Uterus (tissue), 4 donors: ENCODE data around the gene ABLIM2. TPM values are rescaled to one million over a fixed set of nuclear protein-coding genes. Genes with fewer than 3 reads are reported as not detected.

Experiments used
- DNase-seq, 2 donors: peaks; one replicate each; pipeline ENCODE4 v3.0.0-alpha.2; 2019 to 2020
- H3K27ac ChIP-seq, 2 donors: fragments of 200-600 bp; sonication (generic); 1 replicate in 1 of 2; 2 replicates in 1 of 2; pipeline ENCODE4 v1.5.1; 2016 to 2018
- H3K27me3 ChIP-seq, 2 donors: fragments of 200-600 bp; sonication (generic); one replicate each; pipeline ENCODE4 v1.5.1; 2018 to 2019; ENCODE audit warnings: control low read depth in 1 of 2
- H3K36me3 ChIP-seq, 2 donors: fragments of 200-600 bp; sonication (generic); one replicate each; pipeline ENCODE4 v1.5.1; 2019; ENCODE audit warnings: control low read depth in 1 of 2
- H3K4me1 ChIP-seq, 2 donors: fragments of 200-600 bp; sonication (generic); one replicate each; pipeline ENCODE4 v1.5.1; 2018 to 2019; ENCODE audit warnings: control low read depth in 1 of 2
- H3K4me3 ChIP-seq, 2 donors: fragments of 200-600 bp; sonication (generic); 1 replicate in 1 of 2; 2 replicates in 1 of 2; pipeline ENCODE4 v1.5.1; 2018 to 2019; ENCODE audit warnings: mild to moderate bottlenecking in 1 of 2
- H3K9me3 ChIP-seq, 2 donors: fragments of 200-600 bp; sonication (generic); one replicate each; pipeline ENCODE4 v1.5.1; 2019; ENCODE audit warnings: control low read depth in 1 of 2
- CTCF ChIP-seq, 4 experiments: fragments of 200-600 bp in 2 of 4; fragments of 450-650 bp in 2 of 4; sonication (generic) in 2 of 4; IDR thresholded peaks; one replicate each; pipeline ENCODE4 v1.5.1; 2016 to 2019; ENCODE audit warnings: antibody characterized with exemption in 4 of 4, mild to moderate bottlenecking in 2 of 4, moderate library complexity in 1 of 4
- POLR2A ChIP-seq, 2 donors: fragments of 450-650 bp; IDR thresholded peaks; one replicate each; pipeline ENCODE4 v1.6.1; 2016; ENCODE audit warnings: antibody characterized with exemption in 2 of 2, mild to moderate bottlenecking in 1 of 2, moderate library complexity in 1 of 2
- intact Hi-C: fragments of 100-400 bp; cut with DNase I; formaldehyde crosslinking; loops from one replicate; pipeline ENCODE4 v1.15.1; 2023; ENCODE audit warnings: low total_unique reads
- total RNA-seq, 4 donors: library from RNA; depleted of rRNA in 3 of 4; stranded (reverse); fragments of >200 nt in 3 of 4; gene quantifications; one replicate each; pipeline versions ENCODE4 v1.1.0 to v1.2.4, GENCODE V29; 2014 to 2023
- donor health status: DM: yes; HTN: yes; CAD: no.

Gene ABLIM2
- total RNA-seq, 4 donors from 2014 or later = 0.77 to 6.0 (median 1.5) TPM

GRCh38 chr4:8173492-8174242 lies 15.1 kb upstream of the ABLIM2 start:
- no peak for DNase-seq
- no peak overlapping the region for H3K4me3 ChIP-seq
- no peaks in the 10 kb centered on the region for H3K27me3 ChIP-seq
- H3K4me1 ChIP-seq = no peaks in the 10 kb centered on the region
- intact Hi-C loops = no loop called here
- no peaks in the 10 kb centered on the region for H3K36me3 ChIP-seq
- no peak for TF ChIP-seq POLR2A (IDR thresholded peaks at IDR 0.05)
- TF ChIP-seq CTCF (IDR thresholded peaks at IDR 0.05) = no peak
- H3K27ac ChIP-seq = no peak overlapping the region
- H3K9me3 ChIP-seq = no peaks in the 10 kb centered on the region

- no peak for TF ChIP-seq CTCF (IDR thresholded peaks at IDR 0.05)
- H3K27ac ChIP-seq = no peak overlapping the region
- no peaks in the 10 kb centered on the region for H3K27me3 ChIP-seq
- no peaks in the 10 kb centered on the region for H3K4me1 ChIP-seq
- no peaks in the 10 kb centered on the region for H3K9me3 ChIP-seq
- intact Hi-C loops = no loop called here
- DNase-seq = no peak
- H3K4me3 ChIP-seq = no peak overlapping the region
- no peaks in the 10 kb centered on the region for H3K36me3 ChIP-seq
These were observed 13.6 kb upstream of the ABLIM2 start for GRCh38 chr4:8171984-8172924.

- Histone ChIP-seq H3K9me3 (no peaks in the 10 kb centered on the region), H3K27ac (no peak overlapping the region), H3K4me1 (no peaks in the 10 kb centered on the region), H3K27me3 (no peaks in the 10 kb centered on the region), H3K4me3 (no peak overlapping the region), H3K36me3 (no peaks in the 10 kb centered on the region)
- intact Hi-C loops = no loop called here
- TF ChIP-seq POLR2A (IDR thresholded peaks at IDR 0.05) (no peak), CTCF (IDR thresholded peaks at IDR 0.05) (no peak)
- no peak for DNase-seq
These were observed 12.7 kb upstream of the ABLIM2 start for GRCh38 chr4:8171266-8171665.

- Histone ChIP-seq H3K4me3 (no peak overlapping the region), H3K4me1 (no peaks in the 10 kb centered on the region), H3K27me3 (no peaks in the 10 kb centered on the region), H3K27ac (no peak overlapping the region), H3K9me3 (no peaks in the 10 kb centered on the region), H3K36me3 (no peaks in the 10 kb centered on the region)
- TF ChIP-seq CTCF (IDR thresholded peaks at IDR 0.05) (no peak), POLR2A (IDR thresholded peaks at IDR 0.05) (no peak)
- DNase-seq = no peak
- intact Hi-C loops = no loop called here
These were observed 11.7 kb upstream of the ABLIM2 start for GRCh38 chr4:8170341-8170740.

- no peak for DNase-seq
- intact Hi-C loops = no loop called here
- H3K4me1 ChIP-seq = no peaks in the 10 kb centered on the region
- H3K27ac ChIP-seq = no peak overlapping the region
- TF ChIP-seq CTCF (IDR thresholded peaks at IDR 0.05) (no peak), POLR2A (IDR thresholded peaks at IDR 0.05) (no peak)
- H3K27me3 ChIP-seq = no peaks in the 10 kb centered on the region
- no peaks in the 10 kb centered on the region for H3K9me3 ChIP-seq
- no peaks in the 10 kb centered on the region for H3K36me3 ChIP-seq
- no peak overlapping the region for H3K4me3 ChIP-seq
These were observed 11.2 kb upstream of the ABLIM2 start for GRCh38 chr4:8169763-8170162.
